NCI-H524 (cell line): ENCODE data around the gene PEX5.
"Not testable (repeated sequence)": the region's sequence is repeated elsewhere in the genome, so short reads cannot be mapped to it uniquely, and the experiment has no call there.

Experiments
- DNase-seq, 2 experiments: peaks; one replicate each; lab custom pipeline; 2025; lab: John Stamatoyannopoulos, UW

PEX5 gene

DNA sequence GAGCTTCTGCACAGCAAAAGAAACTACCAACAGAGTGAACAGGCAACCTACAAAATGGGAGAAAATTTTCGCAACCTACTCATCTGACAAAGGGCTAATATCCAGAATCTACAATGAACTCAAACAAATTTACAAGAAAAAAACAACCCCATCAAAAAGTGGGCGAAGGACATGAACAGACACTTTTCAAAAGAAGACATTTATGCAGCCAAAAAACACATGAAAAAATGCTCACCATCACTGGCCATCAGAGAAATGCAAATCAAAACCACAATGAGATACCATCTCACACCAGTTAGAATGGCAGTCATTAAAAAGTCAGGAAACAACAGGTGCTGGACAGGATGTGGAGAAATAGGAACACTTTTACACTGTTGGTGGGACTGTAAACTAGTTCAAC is 24.3 kb downstream of the PEX5 start:
- DNase-seq: not testable (repeated sequence)

DNA sequence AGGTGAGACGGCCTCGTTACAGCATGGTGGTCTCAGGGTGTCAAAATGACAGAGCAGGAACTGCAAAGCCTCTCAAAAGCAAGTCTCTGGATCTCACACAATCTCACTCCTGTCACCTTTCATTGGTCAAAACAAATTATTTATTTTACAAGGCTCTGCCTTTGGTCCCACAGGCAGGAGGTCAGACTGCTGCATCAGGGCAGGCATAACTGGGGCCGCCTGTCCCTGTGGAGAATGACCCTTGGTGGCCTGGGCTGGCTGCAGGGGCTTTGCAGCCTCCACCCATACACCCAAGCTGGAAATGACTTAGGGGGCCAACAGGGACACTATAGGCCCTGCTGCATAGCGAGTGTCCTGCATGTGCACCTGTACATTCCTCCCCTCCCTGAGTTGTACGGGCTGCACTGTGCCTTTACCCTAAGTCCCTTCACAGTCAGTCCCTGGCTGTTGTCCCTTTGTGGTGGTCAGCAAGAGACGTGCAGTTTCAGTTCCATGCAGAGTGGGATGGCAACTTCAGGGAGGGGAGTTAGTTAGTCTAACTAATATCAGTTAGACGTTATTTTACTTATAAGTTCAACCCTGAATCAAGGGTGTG is 28.1 kb downstream of the PEX5 start:
- DNase-seq: no peak

GRCh38 chr12:7219599-7220243 is 30.2 kb downstream of the PEX5 start:
- peak in 1 of 2 experiments; percentile 74 for DNase-seq

DNA sequence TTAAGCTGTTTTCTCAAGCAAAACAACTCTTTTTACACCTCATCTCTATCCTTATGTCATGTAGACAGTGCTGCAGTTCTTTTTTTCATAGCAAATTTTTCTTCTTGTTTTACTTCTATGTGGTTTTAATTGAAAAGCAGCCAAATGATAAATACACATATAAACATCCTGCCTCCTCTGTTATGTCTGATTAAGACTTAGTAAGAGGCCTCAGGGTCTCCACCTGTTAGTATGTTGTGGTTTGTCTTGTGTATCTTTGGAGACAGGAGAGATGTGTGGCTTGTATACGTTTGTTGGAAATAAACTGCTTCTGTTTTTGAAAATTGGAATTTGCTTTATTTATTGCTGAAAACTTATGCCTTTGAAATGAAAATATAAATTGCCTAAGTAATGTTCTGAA is 32.0 kb downstream of the PEX5 start:
- no peak for DNase-seq

GRCh38 chr12:7229741-7230140 is 40.3 kb downstream of the PEX5 start:
- DNase-seq: no peak

- DNase-seq: no peak
These were observed 52.0 kb downstream of the PEX5 start for GRCh38 chr12:7241404-7242005.

DNA sequence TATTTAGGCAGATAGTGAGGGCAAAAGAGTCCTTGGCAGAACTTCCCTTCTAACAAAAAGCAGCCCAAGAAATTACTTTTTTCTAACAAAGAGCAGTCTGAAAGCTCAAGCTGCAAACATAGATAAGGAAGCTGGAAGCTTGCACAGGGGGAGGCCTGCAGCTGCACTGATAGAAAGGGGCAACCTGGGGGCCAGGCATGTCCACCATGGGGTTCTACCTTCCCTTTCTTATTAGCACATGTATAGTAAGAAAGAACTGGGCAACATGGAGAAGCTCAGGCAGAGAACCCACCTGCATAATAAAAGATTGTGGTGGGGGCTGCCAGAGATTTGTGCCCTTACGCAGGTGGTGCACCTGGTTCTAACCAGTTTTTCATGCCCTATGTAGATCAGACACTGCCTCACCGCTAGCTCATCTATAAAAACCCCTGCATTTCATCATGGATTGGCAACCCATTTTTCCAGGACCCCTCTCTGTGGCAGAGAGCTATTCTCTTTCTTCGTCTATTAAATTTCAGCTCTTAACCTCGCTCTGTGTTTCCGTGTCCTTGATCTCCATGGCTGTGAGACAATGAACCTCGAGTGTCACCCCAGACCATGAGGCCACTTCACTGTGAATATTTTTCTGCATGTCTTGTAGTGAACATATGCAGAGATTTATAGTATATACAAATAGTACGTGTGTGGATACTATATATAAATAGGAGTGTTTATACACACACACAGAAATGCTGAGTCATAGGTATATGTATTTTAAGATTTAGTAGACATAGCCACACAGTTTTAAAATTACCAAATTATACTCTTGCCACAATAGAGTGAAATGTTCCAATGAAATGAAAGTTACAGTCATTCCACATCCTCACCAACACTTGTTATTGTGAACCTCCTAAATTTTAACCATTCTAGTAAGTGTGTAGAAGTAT is 53.0 kb downstream of the PEX5 start:
- no peak for DNase-seq

DNA sequence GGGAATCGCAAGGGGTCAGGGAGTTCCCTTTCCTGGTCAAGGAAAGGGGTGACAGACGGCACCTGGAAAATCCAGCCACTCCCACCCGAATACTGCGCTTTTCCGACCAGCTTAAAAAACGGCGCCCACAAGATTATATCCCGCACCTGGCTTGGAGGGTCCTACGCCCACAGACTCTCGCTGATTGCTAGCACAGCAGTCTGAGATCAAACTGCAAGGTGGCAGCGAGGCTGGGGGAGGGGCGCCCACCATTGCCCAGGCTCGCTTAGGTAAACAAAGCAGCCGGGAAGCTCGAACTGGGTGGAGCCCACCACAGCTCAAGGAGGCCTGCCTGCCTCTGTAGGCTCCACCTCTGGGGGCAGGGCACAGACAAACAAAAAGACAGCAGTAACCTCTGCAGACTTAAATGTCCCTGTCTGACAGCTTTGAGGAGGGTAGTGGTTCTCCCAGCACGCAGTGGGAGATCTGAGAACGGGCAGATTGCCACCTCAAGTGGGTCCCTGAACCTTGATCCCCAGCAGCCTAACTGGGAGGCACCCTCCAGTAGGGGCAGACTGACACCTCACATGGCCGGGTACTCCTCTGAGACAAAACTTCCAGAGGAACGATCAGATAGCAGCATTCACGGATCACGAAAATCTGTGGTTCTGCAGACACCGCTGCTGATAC is 62.0 kb downstream of the PEX5 start:
- not testable (repeated sequence) for DNase-seq

DNA sequence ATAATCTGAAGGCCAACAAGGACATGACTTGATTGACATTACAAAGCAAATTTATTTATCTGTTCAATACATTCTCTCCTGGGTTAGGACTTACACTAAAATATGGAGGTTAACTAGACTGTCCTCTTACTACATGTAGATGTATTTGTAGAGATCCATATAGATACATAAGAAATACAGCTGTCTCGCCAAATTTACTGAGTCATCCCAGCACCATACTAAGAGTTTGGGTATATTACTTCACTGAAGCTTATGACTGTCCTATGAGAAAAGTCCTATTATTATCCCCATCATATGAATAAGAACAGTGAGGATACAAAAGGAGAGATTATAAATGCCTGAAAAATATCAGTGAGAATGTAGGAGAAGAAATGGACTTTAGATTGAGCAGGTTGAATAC is 69.6 kb downstream of the PEX5 start:
- no peak for DNase-seq
